ES-I3 (cell line): ENCODE data around the gene PLIN3.
"Not testable (repeated sequence)": the region's sequence is repeated elsewhere in the genome, so short reads cannot be mapped to it uniquely, and the experiment has no call there.

ENCODE experiments used
- H3K36me3 ChIP-seq: 2 replicates; pipeline ENCODE4 v1.6.1; 2013; ENCODE audit warnings: mild to moderate bottlenecking, low read length, control low read depth, moderate library complexity; ENCODE audit not compliant: insufficient read depth
- H3K4me1 ChIP-seq: 2 replicates; pipeline ENCODE4 v1.6.1; 2013; ENCODE audit warnings: mild to moderate bottlenecking, control low read depth, low read length; ENCODE audit not compliant: insufficient read depth
- H3K9ac ChIP-seq: 2 replicates; pipeline ENCODE4 v1.6.1; 2013; ENCODE audit warnings: low read depth, mild to moderate bottlenecking, low read length, moderate library complexity
- H3K9me3 ChIP-seq: 2 replicates; pipeline ENCODE4 v1.6.1; 2013; ENCODE audit warnings: mild to moderate bottlenecking, low read length, moderate library complexity; ENCODE audit not compliant: control insufficient read depth, insufficient read depth

Gene PLIN3

DNA sequence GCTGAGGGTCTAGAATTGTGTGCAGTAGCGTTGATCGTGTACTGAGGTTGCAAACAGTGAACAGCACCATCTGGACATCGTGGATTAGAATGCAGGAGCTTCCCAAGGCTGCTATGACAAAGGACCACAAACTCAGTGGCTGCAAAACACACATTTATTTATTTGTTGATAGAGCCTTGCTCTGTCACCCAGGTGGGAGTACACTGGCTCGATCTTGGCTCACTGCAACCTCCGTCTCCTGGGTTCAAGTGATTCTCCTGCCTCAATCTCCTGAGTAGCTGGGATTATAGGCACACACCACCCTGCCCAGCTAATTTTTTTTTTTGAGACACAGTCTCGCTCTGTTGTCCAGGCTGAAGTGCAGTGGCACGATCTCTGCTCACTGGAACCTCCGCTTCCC is 39.5 kb upstream of the PLIN3 start:
- no peak overlapping the region for H3K9ac ChIP-seq
- peaks cover 15% of the 10 kb centered on the region; the same call in 1 of the 2 replicates for H3K4me1 ChIP-seq
- H3K9me3 ChIP-seq = no peaks in the 10 kb centered on the region
- H3K36me3 ChIP-seq = no peaks in the 10 kb centered on the region

DNA sequence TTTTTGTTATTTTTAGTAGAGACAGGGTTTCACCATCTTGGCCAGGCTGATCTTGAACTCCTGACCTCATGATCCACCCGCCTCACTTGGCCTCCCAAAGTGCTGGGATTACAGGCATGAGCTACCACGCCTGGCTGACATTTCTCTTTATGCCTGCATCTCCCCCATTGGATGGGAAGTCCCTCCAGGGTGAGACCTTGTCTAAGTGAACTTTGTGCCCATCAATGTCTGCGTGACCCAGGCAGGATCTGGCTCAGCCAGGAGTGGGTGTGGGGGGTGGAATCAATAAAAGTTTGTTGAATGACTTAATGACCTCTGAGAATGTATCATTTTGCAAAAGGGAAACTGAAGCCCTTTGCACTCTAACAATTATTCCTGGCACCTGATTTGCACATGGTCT is 37.0 kb upstream of the PLIN3 start:
- H3K9ac ChIP-seq = no peak overlapping the region
- H3K4me1 ChIP-seq = peaks cover 6% of the 10 kb centered on the region; the same call in 1 of the 2 replicates
- H3K36me3 ChIP-seq = no peaks in the 10 kb centered on the region
- no peaks in the 10 kb centered on the region for H3K9me3 ChIP-seq

DNA sequence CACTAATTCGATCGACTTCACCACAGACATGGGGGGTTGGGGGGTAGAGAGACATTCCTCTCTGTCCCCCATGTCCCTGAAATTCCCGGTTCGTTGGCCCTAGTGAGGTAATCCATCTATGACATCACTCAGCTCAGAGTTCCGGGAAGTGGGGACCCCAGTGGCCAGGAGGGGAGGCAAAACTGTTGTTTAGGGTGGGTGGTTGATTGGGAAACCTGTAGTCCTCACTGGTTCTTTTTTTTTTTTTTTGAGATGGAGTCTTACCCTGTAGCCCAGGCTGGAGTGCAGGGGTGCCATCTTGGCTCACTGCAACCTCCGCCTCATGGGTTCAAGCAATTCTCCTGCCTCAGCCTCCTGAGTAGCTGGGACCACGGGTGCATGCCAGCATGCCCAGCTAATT is 35.3 kb upstream of the PLIN3 start, which contains the start of gene ARRDC5:
Gene ARRDC5 (minus strand): TSS at position 101 of the 400 bp plus-strand sequence. CDS start 71 bp downstream, at position 30.
- no peaks in the 10 kb centered on the region for H3K9me3 ChIP-seq
- H3K9ac ChIP-seq = no peak within 1 kb of the TSS
- no peaks in the 10 kb centered on the region for H3K4me1 ChIP-seq
- no peaks in the 10 kb centered on the region for H3K36me3 ChIP-seq

DNA sequence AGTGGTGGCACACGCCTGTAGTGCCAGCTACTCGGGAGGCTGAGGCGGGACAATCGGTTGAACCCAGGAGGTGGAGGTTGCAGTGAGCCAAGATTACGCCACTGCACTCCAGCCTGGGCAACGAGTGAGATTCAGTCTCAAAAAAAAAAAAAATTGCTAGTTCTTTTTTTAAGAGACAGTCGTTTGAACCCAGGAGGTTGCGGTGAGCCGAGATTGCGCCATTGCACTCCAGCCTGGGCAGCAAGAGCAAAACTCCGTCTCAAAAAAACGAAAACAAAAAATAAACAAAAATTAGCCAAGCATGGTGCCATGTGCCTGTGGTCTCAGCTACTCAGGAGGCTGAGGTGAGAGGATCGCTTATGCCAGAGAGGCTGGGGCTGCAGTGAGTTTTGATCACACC is 33.4 kb upstream of the PLIN3 start:
- not testable (repeated sequence) for H3K4me1 ChIP-seq, H3K9me3 ChIP-seq, H3K36me3 ChIP-seq, H3K9ac ChIP-seq

DNA sequence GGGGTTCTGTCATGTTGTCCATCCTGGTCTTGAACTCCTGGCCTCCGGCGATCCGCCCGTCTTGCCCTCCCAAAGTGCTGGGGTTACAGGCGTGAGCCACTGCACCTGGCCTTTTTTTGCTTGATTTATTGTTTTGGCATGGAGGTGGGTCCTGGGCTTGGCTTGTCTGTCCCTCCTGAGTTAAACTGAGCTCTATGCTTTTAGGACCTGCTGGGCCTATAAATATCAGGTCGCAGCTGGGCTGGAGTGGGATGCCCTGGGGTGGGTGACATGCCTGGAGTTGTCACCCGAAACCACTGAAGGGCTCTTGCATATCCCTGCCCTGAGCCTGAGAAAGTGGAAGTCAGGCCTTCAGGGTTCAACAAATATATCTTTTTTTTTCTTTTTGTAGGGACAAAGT is 29.7 kb upstream of the PLIN3 start:
- Histone ChIP-seq H3K9me3 (no peaks in the 10 kb centered on the region), H3K36me3 (no peaks in the 10 kb centered on the region), H3K4me1 (no peaks in the 10 kb centered on the region), H3K9ac (no peak overlapping the region)

DNA sequence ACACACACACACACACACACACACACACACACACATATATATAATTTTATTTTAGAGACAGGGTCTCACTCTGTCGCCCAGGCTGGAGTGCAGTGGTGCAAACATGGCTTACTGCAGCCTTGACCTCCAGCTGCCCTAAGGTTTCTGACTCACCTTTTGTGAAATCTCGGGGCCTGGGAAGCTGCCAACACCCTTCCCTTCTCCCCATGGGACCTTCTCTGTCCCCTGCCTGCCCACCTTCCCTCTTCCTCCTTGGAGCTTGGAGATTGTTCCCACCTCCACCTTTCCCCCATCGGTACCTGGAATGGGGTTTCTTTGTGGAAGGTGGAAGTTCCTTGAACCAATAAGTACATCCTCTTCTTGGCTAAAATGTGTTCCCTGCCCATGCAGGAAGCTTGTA is 28.9 kb upstream of the PLIN3 start:
- H3K9ac ChIP-seq = no peak overlapping the region
- no peaks in the 10 kb centered on the region for H3K9me3 ChIP-seq
- H3K4me1 ChIP-seq = no peaks in the 10 kb centered on the region
- H3K36me3 ChIP-seq = no peaks in the 10 kb centered on the region

DNA sequence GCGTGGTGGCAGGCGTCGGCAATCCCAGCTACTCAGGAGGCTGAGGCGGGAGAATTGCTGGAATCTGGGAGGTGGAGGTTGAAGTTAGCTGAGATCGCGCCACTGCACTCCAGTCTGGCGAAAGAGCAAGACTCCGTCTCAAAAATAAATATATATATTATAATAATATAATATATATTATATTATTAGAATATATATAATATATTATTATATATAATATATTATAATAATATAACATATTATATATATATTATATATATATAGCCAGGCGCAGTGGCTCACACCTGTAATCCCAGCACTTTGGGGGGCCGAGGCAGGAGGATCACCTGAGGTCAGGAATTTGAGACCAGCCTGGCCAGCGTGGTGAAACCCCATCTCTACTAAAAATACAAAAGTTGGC is 25.5 kb upstream of the PLIN3 start:
- not testable (repeated sequence) for H3K9ac ChIP-seq, H3K4me1 ChIP-seq, H3K9me3 ChIP-seq, H3K36me3 ChIP-seq

DNA sequence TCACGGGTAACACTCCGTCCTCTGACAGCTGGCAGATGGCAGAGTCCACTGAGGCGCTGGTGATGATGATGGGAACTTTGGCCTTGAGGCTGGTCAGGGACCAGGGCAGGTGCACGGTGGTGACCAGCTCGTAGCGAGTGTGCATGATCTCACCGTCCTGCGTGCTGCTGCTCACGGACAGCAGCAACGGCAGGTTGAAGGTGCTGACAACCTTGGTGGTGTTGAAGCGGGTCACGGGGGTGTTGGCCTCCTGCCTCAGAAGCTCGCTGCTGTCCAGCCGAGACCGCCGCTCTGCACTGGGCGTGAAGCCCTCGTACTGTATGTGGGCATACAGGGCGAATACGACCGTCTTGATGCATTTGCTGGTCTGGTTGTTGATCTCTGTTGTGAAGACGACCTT is 23.6 kb upstream of the PLIN3 start:
- Histone ChIP-seq H3K4me1 (no peaks in the 10 kb centered on the region), H3K9ac (no peak overlapping the region), H3K9me3 (no peaks in the 10 kb centered on the region), H3K36me3 (no peaks in the 10 kb centered on the region)

DNA sequence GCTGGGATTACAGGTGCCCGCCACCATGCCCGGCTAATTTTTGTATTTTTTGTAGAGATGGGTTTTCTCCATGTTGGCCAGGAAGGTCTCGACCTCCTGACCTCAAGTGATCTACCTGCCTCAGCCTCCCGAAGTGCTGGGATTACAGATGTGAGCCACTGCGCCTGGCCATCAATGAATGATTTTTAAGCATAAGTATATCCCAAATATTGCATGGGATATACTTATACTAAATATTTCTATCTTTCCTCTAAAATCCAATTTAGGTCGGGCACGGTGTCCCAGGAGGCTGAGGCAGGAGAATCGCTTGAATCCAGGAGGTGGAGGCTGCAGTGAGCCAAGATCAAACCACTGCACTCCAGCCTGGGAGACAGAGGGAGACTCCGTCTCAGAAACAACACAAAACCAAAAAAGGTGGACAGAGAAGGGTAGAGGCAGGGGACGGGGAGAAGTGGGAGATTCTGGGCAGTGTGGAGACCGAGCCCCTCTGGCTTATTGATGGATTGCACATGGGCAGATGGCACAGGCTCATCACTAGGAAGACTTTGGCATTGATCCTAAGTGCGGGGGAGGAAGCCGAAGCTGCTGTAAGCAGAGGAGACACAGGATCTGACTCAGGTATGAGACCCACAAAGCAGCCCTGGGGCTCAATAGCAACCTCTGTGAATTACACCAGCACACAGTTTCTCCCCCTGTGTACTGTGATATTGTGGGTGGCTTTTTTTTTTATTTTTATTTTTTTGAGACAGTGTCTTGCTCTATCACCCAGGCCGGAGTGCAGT is 21.8 kb upstream of the PLIN3 start:
- Histone ChIP-seq H3K36me3 (no peaks in the 10 kb centered on the region), H3K9me3 (no peaks in the 10 kb centered on the region), H3K9ac (no peak overlapping the region), H3K4me1 (no peaks in the 10 kb centered on the region)

DNA sequence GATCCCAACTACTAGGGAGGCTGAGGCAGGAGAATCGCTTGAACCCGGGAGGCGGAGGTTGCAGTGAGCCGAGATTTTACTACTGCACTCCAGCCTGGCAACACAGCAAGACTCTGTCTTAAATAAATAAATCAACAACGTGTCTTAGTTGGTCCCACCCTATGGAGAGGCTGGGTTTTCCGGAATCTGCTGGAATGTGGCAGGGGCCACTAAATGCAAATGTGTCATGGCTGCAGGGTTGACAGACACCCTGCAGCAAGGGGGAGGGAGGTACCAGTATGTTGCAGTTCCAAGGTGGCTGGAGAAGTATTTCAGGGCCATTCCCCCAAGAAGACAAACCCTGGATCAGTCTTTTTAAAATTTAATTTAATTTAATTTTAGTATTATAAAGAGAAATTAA is 20.3 kb upstream of the PLIN3 start:
- H3K9ac ChIP-seq, H3K9me3 ChIP-seq, H3K36me3 ChIP-seq, H3K4me1 ChIP-seq: not testable (repeated sequence)

DNA sequence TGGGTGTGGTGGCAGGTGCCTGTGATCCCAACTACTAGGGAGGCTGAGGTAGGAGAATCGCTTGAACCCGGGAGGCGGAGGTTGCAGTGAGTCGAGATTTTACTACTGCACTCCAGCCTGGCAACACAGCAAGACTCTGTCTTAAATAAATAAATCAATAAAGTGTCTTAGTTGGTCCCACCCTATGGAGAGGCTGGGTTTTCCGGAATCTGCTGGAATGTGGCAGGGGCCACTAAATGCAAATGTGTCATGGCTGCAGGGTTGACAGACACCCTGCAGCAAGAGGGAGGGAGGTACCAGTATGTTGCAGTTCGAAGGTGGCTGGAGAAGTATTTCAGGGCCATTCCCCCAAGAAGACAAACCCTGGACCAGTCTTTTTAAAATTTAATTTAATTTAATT is 17.5 kb upstream of the PLIN3 start:
- H3K36me3 ChIP-seq, H3K9me3 ChIP-seq, H3K4me1 ChIP-seq, H3K9ac ChIP-seq: not testable (repeated sequence)

DNA sequence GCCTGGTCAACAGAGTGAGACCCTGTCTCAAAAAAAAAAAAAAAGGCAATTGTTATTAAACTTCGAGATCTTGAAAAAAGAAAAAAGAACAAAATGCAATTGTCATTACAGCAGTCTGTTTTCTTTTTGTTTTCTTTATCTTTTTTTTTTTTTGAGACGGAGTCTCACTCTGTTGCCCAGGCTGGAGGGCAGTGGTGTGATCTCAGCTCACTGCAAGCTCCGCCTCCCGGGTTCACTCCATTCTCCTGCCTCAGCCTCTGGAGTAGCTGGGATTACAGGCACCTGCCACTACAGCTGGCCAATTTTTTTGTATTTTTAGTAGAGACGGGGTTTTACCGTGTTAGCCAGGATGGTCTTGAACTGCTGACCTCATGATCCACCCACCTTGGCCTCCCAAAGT is 15.4 kb upstream of the PLIN3 start:
- not testable (repeated sequence) for H3K36me3 ChIP-seq, H3K9me3 ChIP-seq, H3K9ac ChIP-seq, H3K4me1 ChIP-seq

DNA sequence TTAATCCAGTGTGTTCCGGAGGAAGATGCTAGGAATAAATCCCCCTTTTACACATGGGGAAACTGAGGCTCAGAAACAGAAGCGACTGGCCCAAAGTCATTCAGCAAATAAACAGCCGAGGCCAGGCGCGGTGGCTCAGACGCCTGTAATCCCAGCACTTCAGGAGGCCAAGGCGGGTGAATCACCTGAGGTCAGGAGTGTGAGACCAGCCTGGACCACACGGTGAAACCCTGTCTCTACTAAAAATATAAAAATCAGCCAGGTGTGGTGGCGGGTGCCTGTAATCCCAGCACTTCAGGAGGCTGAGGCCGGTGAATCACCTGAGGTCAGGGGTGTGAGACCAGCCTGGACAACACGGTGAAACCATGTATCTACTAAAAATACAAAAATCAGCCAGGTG is 11.6 kb upstream of the PLIN3 start:
- no peak overlapping the region for H3K9ac ChIP-seq
- no peaks in the 10 kb centered on the region for H3K9me3 ChIP-seq
- H3K4me1 ChIP-seq = peaks cover 4% of the 10 kb centered on the region; the same call in 1 of the 2 replicates
- H3K36me3 ChIP-seq = no peaks in the 10 kb centered on the region

DNA sequence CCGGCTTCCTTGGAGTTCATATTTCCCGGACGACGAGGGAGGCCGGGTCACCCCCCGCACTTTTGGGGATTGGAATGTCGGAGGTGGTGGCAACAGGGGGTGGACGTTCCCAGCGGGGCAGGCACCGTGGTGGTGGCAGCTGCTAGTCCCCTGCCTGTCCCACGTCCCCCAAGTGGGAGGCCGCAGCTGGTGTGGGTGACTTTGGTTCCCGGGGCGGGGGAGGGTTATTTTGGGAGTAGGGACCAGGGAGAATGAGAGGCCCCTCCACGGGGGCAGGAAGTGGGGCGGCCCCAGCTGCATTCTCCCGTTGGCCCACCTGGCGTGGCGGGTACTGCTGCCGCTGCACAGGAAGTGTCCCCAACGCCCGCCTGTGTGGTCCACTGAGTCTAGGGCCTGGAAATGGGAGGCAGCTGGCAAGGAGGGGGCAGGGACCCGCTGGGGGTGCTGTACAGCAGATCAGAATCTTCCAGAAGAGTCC is 11.1 kb upstream of the PLIN3 start:
- Histone ChIP-seq H3K9me3 (no peaks in the 10 kb centered on the region), H3K36me3 (no peaks in the 10 kb centered on the region), H3K4me1 (peaks cover 4% of the 10 kb centered on the region; the same call in 1 of the 2 replicates), H3K9ac (no peak overlapping the region)

DNA sequence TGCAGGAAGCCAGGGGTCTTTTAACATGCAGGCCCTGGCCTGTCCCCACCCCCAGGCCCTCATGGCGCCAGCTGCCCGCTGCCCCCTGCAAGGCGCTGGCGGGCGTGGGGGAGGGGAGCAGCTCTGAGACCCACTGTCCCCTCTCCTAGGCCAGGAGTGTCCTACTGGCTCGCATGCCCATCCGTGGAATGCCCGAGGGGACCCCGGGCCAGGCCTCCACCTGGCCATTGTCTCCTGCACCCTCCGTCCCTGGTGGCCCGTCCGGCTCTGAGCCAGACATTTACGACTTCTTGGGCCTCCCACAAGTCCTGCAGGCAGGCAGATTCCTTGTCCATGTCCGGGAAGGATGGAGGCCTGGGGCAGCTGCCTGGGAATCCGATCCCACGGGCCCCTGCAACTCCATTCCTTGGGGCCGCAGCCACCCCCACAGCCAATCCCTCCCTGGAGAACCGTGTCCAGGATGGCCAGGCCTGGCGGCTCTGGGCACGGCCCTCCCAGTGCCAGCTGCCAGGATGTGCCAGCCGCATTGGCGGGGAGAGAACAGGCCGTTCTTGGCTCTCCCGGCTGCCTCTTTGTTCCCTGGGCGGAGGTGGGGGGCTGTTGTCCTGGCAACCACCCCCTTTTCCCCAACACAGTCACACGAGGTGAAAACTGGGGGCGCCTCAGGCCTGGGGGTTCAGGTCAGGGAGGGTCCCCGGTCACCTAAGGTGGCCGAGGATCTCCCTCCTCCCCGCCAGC is 10.5 kb upstream of the PLIN3 start:
- H3K9ac ChIP-seq = no peak overlapping the region
- H3K9me3 ChIP-seq = no peaks in the 10 kb centered on the region
- H3K4me1 ChIP-seq = peaks cover 4% of the 10 kb centered on the region; the same call in 1 of the 2 replicates
- no peaks in the 10 kb centered on the region for H3K36me3 ChIP-seq
